Measurements from ENCODE around the gene CIDEC.

DNA sequence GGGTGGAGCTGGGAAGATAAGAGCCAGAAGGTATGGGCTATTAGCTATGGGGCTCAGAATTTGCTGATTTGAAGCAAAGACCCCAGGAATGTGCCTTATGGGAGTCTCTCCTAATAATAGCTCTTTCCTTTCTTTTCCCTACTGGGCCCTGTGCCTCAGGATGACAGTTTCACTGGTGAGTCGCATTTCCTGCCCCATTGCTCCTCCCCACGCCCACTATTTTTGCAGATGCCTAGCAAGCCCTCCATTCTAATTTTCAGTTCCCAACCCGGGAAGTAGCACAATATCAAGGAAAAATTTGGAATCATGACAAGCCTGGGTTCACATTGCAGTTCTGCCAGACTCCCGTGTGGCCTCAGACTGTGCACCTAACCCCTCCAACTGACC, 23.2 kb upstream of the CIDEC start:
- TF ChIP-seq, protein P1, sequence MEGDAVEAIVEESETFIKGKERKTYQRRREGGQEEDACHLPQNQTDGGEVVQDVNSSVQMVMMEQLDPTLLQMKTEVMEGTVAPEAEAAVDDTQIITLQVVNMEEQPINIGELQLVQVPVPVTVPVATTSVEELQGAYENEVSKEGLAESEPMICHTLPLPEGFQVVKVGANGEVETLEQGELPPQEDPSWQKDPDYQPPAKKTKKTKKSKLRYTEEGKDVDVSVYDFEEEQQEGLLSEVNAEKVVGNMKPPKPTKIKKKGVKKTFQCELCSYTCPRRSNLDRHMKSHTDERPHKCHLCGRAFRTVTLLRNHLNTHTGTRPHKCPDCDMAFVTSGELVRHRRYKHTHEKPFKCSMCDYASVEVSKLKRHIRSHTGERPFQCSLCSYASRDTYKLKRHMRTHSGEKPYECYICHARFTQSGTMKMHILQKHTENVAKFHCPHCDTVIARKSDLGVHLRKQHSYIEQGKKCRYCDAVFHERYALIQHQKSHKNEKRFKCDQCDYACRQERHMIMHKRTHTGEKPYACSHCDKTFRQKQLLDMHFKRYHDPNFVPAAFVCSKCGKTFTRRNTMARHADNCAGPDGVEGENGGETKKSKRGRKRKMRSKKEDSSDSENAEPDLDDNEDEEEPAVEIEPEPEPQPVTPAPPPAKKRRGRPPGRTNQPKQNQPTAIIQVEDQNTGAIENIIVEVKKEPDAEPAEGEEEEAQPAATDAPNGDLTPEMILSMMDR (IDR thresholded peaks at IDR 0.05) = no peak
- no peak for TF ChIP-seq POLR2A (IDR thresholded peaks at IDR 0.05)
